SK-N-SH treated with all-trans-retinoic acid at 6 μM for 48 hours (cell line): Measurements from ENCODE around the gene PARD3B.
A peak's percentile ranks its signal among the peaks of the same experiment; 100 is the strongest.

Source experiments
- ATAC-seq: fragments of 200-7000 bp; cut with Tn5 transposase; 3 replicates; pipeline ENCODE4 v1.9.1; 2020; ENCODE audit warnings: mild to moderate bottlenecking, moderate library complexity
- CSDC2 ChIP-seq: fragments of 250-450 bp; sonication (Bioruptor Pico); IDR thresholded peaks from 2 replicates; pipeline ENCODE4 v1.5.0; 2020; ENCODE audit warnings: mild to moderate bottlenecking, moderate library complexity
- ESRRG ChIP-seq: fragments of 250-450 bp; sonication (Bioruptor Pico); IDR thresholded peaks from 2 replicates; pipeline ENCODE4 v1.6.1; 2021; ENCODE audit warnings: mild to moderate bottlenecking
- GLIS3 ChIP-seq: fragments of 250-450 bp; sonication (Bioruptor Pico); IDR thresholded peaks from 2 replicates; pipeline ENCODE4 v1.5.0; 2020; ENCODE audit warnings: mild to moderate bottlenecking, moderate library complexity
- ISL1 ChIP-seq: fragments of 250-450 bp; sonication (Bioruptor Pico); IDR thresholded peaks from 2 replicates; pipeline ENCODE4 v2.1.2; 2022; ENCODE audit warnings: mild to moderate bottlenecking, moderate library complexity
- OSR1 ChIP-seq: fragments of 250-450 bp; sonication (Bioruptor Pico); IDR thresholded peaks from 2 replicates; pipeline ENCODE4 v1.8.0; 2022; ENCODE audit warnings: moderate library complexity, mild to moderate bottlenecking, inconsistent platforms
- PPARA ChIP-seq: fragments of 250-450 bp; sonication (Bioruptor Pico); IDR thresholded peaks from 2 replicates; pipeline ENCODE4 v1.5.0; 2020; ENCODE audit warnings: mild to moderate bottlenecking, borderline replicate concordance
- RARB ChIP-seq: fragments of 250-450 bp; sonication (Bioruptor Pico); IDR thresholded peaks from 2 replicates; pipeline ENCODE4 v1.8.0; 2021; ENCODE audit warnings: mild to moderate bottlenecking, moderate library complexity
- SNAI2 ChIP-seq: fragments of 250-450 bp; sonication (Bioruptor Pico); IDR thresholded peaks from 2 replicates; pipeline ENCODE4 v1.5.0; 2020; ENCODE audit warnings: mild to moderate bottlenecking, moderate library complexity
- TCF4 ChIP-seq: fragments of 250-450 bp; sonication (Bioruptor Pico); IDR thresholded peaks from 2 replicates; pipeline ENCODE4 v1.8.0; 2021; ENCODE audit warnings: mild to moderate bottlenecking, moderate library complexity, borderline replicate concordance
- ZC3H10 ChIP-seq: fragments of 250-450 bp; sonication (Bioruptor Pico); IDR thresholded peaks from 2 replicates; pipeline ENCODE4 v1.5.1; 2021; ENCODE audit warnings: mild to moderate bottlenecking, moderate library complexity
- ZFP3 ChIP-seq: fragments of 250-450 bp; sonication (Bioruptor Pico); IDR thresholded peaks from 2 replicates; pipeline ENCODE4 v1.5.0; 2020; ENCODE audit warnings: mild to moderate bottlenecking, moderate library complexity
- ZFP30 ChIP-seq: fragments of 450-650 bp; formaldehyde crosslinking; IDR thresholded peaks from 2 replicates; pipeline ENCODE4 v1.5.0; 2022; ENCODE audit warnings: mild to moderate bottlenecking, moderate library complexity
- ZNF565 ChIP-seq: fragments of 450-650 bp; formaldehyde crosslinking; conservative IDR thresholded peaks from 2 replicates; pipeline ENCODE4 v1.5.0; 2020; ENCODE audit warnings: low read depth, mild to moderate bottlenecking, moderate library complexity
- ZNF70 ChIP-seq: fragments of 450-650 bp; formaldehyde crosslinking; IDR thresholded peaks from 2 replicates; pipeline ENCODE4 v1.5.0; 2020; ENCODE audit warnings: mild to moderate bottlenecking, moderate library complexity
- ZNF8 ChIP-seq: fragments of 450-650 bp; formaldehyde crosslinking; IDR thresholded peaks from 2 replicates; pipeline ENCODE4 v1.5.0; 2020; ENCODE audit warnings: mild to moderate bottlenecking, moderate library complexity
- TF ChIP-seq, protein P1 (sequence below): fragments of 250-450 bp; sonication (Bioruptor Pico); IDR thresholded peaks from 2 replicates; pipeline ENCODE4 v1.8.0; 2020; ENCODE audit warnings: mild to moderate bottlenecking, moderate library complexity, borderline replicate concordance
- TF ChIP-seq, protein P2 (sequence below): fragments of 250-450 bp; sonication (Bioruptor Pico); IDR thresholded peaks from 2 replicates; pipeline ENCODE4 v1.5.0; 2020; ENCODE audit warnings: mild to moderate bottlenecking, moderate library complexity
- TF ChIP-seq, protein P3 (sequence below): fragments of 250-450 bp; sonication (Bioruptor Pico); IDR thresholded peaks from 2 replicates; pipeline ENCODE4 v1.5.1; 2020; ENCODE audit warnings: low read depth, mild to moderate bottlenecking, moderate library complexity
- TF ChIP-seq, protein P4 (sequence below): fragments of 250-450 bp; sonication (Bioruptor Pico); IDR thresholded peaks from 2 replicates; pipeline ENCODE4 v1.5.1; 2021; ENCODE audit warnings: mild to moderate bottlenecking, moderate library complexity

PARD3B gene

DNA sequence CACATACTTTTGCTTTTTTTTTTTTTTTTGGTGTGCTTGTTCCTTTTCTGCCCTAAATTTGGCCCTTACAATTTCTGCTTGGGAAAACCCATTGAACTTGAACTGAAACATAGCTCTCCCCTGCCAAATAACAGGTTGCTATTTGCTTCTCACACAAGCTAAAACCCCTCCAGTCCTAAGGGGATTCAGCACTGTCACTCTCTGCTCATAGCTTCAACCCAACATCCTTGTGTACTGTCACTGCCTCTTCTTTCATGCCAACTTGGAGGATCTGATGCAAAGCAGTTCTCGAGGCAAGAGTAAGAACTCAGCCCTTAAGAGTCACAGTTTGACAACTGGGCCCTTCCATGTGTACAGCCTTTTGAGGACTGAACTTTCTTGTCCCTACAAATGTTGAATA, 1106.4 kb downstream of the PARD3B start:
- ATAC-seq, result no peak
- TF ChIP-seq, protein P1, sequence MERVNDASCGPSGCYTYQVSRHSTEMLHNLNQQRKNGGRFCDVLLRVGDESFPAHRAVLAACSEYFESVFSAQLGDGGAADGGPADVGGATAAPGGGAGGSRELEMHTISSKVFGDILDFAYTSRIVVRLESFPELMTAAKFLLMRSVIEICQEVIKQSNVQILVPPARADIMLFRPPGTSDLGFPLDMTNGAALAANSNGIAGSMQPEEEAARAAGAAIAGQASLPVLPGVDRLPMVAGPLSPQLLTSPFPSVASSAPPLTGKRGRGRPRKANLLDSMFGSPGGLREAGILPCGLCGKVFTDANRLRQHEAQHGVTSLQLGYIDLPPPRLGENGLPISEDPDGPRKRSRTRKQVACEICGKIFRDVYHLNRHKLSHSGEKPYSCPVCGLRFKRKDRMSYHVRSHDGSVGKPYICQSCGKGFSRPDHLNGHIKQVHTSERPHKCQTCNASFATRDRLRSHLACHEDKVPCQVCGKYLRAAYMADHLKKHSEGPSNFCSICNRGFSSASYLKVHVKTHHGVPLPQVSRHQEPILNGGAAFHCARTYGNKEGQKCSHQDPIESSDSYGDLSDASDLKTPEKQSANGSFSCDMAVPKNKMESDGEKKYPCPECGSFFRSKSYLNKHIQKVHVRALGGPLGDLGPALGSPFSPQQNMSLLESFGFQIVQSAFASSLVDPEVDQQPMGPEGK, result no peak
- no peak for TF ChIP-seq ZNF565 (CRISPR knock-in tag)
- TF ChIP-seq, protein P2, sequence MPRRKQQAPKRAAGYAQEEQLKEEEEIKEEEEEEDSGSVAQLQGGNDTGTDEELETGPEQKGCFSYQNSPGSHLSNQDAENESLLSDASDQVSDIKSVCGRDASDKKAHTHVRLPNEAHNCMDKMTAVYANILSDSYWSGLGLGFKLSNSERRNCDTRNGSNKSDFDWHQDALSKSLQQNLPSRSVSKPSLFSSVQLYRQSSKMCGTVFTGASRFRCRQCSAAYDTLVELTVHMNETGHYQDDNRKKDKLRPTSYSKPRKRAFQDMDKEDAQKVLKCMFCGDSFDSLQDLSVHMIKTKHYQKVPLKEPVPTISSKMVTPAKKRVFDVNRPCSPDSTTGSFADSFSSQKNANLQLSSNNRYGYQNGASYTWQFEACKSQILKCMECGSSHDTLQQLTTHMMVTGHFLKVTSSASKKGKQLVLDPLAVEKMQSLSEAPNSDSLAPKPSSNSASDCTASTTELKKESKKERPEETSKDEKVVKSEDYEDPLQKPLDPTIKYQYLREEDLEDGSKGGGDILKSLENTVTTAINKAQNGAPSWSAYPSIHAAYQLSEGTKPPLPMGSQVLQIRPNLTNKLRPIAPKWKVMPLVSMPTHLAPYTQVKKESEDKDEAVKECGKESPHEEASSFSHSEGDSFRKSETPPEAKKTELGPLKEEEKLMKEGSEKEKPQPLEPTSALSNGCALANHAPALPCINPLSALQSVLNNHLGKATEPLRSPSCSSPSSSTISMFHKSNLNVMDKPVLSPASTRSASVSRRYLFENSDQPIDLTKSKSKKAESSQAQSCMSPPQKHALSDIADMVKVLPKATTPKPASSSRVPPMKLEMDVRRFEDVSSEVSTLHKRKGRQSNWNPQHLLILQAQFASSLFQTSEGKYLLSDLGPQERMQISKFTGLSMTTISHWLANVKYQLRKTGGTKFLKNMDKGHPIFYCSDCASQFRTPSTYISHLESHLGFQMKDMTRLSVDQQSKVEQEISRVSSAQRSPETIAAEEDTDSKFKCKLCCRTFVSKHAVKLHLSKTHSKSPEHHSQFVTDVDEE, result no peak
- TF ChIP-seq, protein P3, sequence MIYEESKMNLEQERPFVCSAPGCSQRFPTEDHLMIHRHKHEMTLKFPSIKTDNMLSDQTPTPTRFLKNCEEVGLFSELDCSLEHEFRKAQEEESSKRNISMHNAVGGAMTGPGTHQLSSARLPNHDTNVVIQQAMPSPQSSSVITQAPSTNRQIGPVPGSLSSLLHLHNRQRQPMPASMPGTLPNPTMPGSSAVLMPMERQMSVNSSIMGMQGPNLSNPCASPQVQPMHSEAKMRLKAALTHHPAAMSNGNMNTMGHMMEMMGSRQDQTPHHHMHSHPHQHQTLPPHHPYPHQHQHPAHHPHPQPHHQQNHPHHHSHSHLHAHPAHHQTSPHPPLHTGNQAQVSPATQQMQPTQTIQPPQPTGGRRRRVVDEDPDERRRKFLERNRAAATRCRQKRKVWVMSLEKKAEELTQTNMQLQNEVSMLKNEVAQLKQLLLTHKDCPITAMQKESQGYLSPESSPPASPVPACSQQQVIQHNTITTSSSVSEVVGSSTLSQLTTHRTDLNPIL (CRISPR knock-in tag), result no peak
- TF ChIP-seq ZFP3 (CRISPR knock-in tag), result no peak
- TF ChIP-seq, protein P4, sequence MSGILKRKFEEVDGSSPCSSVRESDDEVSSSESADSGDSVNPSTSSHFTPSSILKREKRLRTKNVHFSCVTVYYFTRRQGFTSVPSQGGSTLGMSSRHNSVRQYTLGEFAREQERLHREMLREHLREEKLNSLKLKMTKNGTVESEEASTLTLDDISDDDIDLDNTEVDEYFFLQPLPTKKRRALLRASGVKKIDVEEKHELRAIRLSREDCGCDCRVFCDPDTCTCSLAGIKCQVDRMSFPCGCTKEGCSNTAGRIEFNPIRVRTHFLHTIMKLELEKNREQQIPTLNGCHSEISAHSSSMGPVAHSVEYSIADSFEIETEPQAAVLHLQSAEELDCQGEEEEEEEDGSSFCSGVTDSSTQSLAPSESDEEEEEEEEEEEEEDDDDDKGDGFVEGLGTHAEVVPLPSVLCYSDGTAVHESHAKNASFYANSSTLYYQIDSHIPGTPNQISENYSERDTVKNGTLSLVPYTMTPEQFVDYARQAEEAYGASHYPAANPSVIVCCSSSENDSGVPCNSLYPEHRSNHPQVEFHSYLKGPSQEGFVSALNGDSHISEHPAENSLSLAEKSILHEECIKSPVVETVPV (CRISPR knock-in tag), result no peak
- no peak for TF ChIP-seq SNAI2
- TF ChIP-seq ESRRG, result no peak
- no peak for TF ChIP-seq PPARA (CRISPR knock-in tag)
- no peak for TF ChIP-seq GLIS3 (CRISPR knock-in tag)
- TF ChIP-seq ZNF8, result no peak
- TF ChIP-seq, all 23 proteins: peak for 0

DNA sequence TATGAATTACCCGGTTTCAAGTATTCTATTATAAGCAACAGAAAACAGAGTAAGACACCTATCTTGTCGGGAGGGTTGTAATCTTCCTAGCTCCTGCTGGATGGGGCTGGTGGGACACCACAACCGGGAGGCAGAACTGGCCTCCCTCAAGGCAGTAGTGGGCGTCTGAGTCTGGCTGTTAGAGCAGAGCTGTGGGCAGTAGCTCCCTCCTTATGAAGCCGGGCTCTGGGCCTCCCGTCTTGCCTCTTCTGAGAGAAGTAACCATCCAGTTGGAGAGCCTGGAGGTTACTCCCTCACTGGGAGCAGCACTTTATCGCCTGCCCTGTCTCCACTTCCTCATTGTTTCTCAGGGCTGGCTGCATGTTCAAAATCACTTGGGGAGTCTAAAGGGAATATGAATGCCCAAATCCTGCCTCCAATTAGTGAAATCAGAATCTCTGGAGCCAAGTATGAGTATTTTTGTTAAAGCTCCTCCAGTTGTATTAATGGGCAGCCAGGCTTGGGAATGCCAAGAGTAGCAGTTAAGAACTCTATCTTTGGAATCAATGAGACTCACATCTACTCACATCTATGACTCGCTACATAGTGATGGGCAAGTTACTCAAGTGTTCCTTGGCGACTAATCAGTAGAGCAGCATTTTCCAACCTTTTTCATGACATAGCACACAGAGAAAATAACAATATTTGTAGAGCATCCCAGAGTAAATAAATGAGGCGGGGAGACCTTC, 1109.8 kb downstream of the PARD3B start:
- no peak for TF ChIP-seq SNAI2
- TF ChIP-seq RARB (CRISPR knock-in tag), result no peak
- no peak for TF ChIP-seq ZFP30 (CRISPR knock-in tag)
- TF ChIP-seq ZNF70 (CRISPR knock-in tag), result no peak
- no peak for TF ChIP-seq ZFP3 (CRISPR knock-in tag)
- TF ChIP-seq ZNF565 (CRISPR knock-in tag), result no peak
- no peak for TF ChIP-seq PPARA (CRISPR knock-in tag)
- TF ChIP-seq, protein P3 (CRISPR knock-in tag), result no peak
- TF ChIP-seq, protein P4 (CRISPR knock-in tag), result no peak
- no peak for TF ChIP-seq ZNF8
- no peak for TF ChIP-seq OSR1 (CRISPR knock-in tag)
- TF ChIP-seq CSDC2 (CRISPR knock-in tag), result no peak
- no peak for TF ChIP-seq TCF4
- no peak for TF ChIP-seq ISL1
- TF ChIP-seq ZC3H10, result no peak
- TF ChIP-seq ESRRG, result no peak
- peak; percentile 76 for ATAC-seq
